Small intestine (tissue), 4 donors: ENCODE data around the gene SUGCT. TPM values are rescaled to one million over a fixed set of nuclear protein-coding genes. Genes with fewer than 3 reads are reported as not detected.

Experiments
- polyA plus RNA-seq, 4 donors: library from polyadenylated mRNA; stranded (reverse) in 3 of 4; unstranded in 1 of 4; fragments of 200-250 nt in 3 of 4; fragments of 120-200 nt in 1 of 4; gene quantifications; one replicate each; pipeline versions ENCODE4 v1.2.1 to v1.2.3, GENCODE V29; 2013
- donor health status: healthy with polysubstance abuse.
- donor health status: Bipolar disorder and iron deficiency.
- donor health status: healthy.

The SUGCT gene
- polyA plus RNA-seq, 4 donors, result 0.54 to 26.9 (median 2.5) TPM

Other genes starting within 250 kb of the SUGCT start
- 10 to 100 TPM; 10.3 to 51.1 (median 14.4) TPM for gene CDK13, start 184.7 kb upstream of the SUGCT start, polyA plus RNA-seq
- 10 to 100 TPM; 36.2 to 52.1 (median 46.8) TPM for gene MPLKIP, start 383 bp upstream of the SUGCT start, polyA plus RNA-seq